Measurements from ENCODE around the gene SPANXA1.
"Not testable (repeated sequence)": the region's sequence is repeated elsewhere in the genome, so short reads cannot be mapped to it uniquely, and the experiment has no call there.

SPANXA1 gene, protein sequence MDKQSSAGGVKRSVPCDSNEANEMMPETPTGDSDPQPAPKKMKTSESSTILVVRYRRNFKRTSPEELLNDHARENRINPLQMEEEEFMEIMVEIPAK

DNA sequence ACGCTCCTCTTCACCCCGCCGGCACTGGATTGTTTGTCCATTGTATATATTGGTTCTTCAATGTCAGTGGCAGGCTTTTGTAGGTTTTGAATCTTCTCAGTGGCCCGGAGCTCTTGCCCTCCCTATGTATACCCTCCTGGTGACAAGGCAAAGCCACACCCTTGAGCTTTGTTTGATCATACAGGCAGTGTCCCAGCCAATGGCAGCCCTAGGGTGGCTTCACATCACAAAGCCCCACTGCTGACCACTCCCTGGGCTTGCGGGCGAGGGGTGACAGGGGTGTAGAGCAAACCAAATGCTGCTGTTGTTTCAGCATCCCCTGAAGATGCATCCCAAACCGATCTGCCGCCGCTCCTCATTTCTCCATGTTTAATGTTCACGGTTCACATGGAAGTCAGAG, at the start of gene SPANXA1:
Gene SPANXA1, minus strand, starts transcription at position 101 of the 400 bp plus-strand sequence. Its CDS starts 60 bp downstream, at position 41.
- H3K36me3 Mint-ChIP-seq (ENCODE audit: low read depth); DNase-seq; H3K27ac Mint-ChIP-seq; H3K4me1 Mint-ChIP-seq; H3K4me3 Mint-ChIP-seq; H3K27me3 Mint-ChIP-seq; ATAC-seq; H3K9me3 Mint-ChIP-seq: not testable (repeated sequence)

GRCh38 chrX:141632124-141632523, 47.6 kb upstream of the SPANXA1 start:
- Mint-ChIP-seq H3K27ac (no peak overlapping the region), H3K4me1 (no peaks in the 10 kb centered on the region), H3K27me3 (no peaks in the 10 kb centered on the region), H3K4me3 (no peak overlapping the region), H3K9me3 (peaks cover 6% of the 10 kb centered on the region), H3K36me3 (ENCODE audit: low read depth) (no peaks in the 10 kb centered on the region)
- ATAC-seq (no peak), DNase-seq (no peak)

GRCh38 chrX:141619336-141619735, 34.8 kb upstream of the SPANXA1 start:
- no peaks in the 10 kb centered on the region for H3K4me1 Mint-ChIP-seq
- H3K27me3 Mint-ChIP-seq = no peaks in the 10 kb centered on the region
- no peak overlapping the region for H3K27ac Mint-ChIP-seq
- ATAC-seq (no peak), DNase-seq (no peak)
- no peaks in the 10 kb centered on the region for H3K36me3 Mint-ChIP-seq (ENCODE audit: low read depth)
- peaks cover 4% of the 10 kb centered on the region for H3K9me3 Mint-ChIP-seq
- no peak overlapping the region for H3K4me3 Mint-ChIP-seq

DNA sequence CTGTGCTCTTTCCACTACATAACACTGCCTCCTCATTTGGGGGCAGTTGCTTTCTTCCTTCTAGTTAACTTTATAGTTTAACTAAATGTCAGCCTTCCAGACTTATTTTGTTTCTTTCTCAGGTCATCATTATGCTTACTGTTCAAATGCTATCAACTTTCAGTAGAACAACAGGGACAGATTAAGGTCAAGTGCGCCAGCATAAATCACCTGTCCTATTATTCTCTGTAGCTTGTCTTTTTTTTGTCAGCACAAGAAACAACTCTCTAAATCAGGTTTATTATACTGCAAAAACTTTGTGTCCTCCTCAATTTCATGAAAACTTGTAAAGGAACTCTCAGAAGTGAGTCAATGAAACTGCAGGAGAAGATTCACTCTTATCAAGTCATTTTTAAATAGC, 24.6 kb upstream of the SPANXA1 start:
- H3K4me3 Mint-ChIP-seq = no peak overlapping the region
- no peaks in the 10 kb centered on the region for H3K4me1 Mint-ChIP-seq
- H3K9me3 Mint-ChIP-seq = peaks cover 5% of the 10 kb centered on the region
- DNase-seq = no peak
- H3K27ac Mint-ChIP-seq = no peak overlapping the region
- no peak for ATAC-seq
- no peaks in the 10 kb centered on the region for H3K36me3 Mint-ChIP-seq (ENCODE audit: low read depth)
- no peaks in the 10 kb centered on the region for H3K27me3 Mint-ChIP-seq

GRCh38 chrX:141589408-141589807, 4.9 kb upstream of the SPANXA1 start, which contains the start of gene SPANXA2:
TSS of gene SPANXA2 (plus strand) at chrX:141589708. CDS start at chrX:141589768, 60 bp downstream.
- DNase-seq; H3K4me1 Mint-ChIP-seq; H3K4me3 Mint-ChIP-seq; H3K9me3 Mint-ChIP-seq; ATAC-seq; H3K36me3 Mint-ChIP-seq (ENCODE audit: low read depth); H3K27me3 Mint-ChIP-seq; H3K27ac Mint-ChIP-seq: not testable (repeated sequence)

DNA sequence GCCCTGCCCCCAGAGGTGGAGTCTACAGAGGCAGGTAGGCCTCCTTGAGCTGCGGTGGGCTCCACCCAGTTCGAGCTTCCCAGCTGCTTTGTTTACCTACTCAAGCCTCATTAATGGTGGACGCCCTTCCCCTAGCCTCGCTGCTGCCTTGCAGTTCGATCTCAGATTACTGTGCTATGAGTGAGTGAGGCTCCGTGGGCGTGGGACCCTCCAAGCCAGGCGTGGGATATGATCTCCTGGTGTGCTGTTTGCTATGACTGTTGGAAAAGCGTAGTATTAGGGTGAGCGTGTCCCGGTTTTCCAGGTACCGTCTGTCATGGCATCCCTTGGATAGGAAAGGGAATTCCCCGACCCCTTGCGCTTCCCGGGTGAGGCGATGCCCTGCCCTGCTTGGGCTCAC, 42.0 kb downstream of the SPANXA1 start:
- H3K9me3 Mint-ChIP-seq; ATAC-seq; H3K27ac Mint-ChIP-seq; H3K27me3 Mint-ChIP-seq; DNase-seq; H3K36me3 Mint-ChIP-seq (ENCODE audit: low read depth); H3K4me1 Mint-ChIP-seq; H3K4me3 Mint-ChIP-seq: not testable (repeated sequence)

Measured in activated naive CD8-positive, alpha-beta T cell treated with anti-CD3 and anti-CD28 coated beads, Interleukin-2, amount 50 U/mL, for 24 hours (primary cell).